Neural cell (in vitro differentiated cells): ENCODE measurements around the gene C19orf44.

Experiments
- CTCF ChIP-seq: fragments of 450-650 bp; IDR thresholded peaks from 2 replicates; pipeline ENCODE4 v1.5.1; 2014; ENCODE audit warnings: antibody characterized with exemption, mild to moderate bottlenecking, moderate library complexity; ENCODE audit not compliant: poor library complexity, severe bottlenecking
- EP300 ChIP-seq: fragments of 450-650 bp; conservative IDR thresholded peaks from 2 replicates; pipeline ENCODE4 v1.6.1; 2014; ENCODE audit warnings: antibody characterized with exemption, mild to moderate bottlenecking, moderate library complexity; ENCODE audit not compliant: poor library complexity, severe bottlenecking
- POLR2AphosphoS5 ChIP-seq: IDR thresholded peaks from 2 replicates; pipeline ENCODE4 v1.6.1; 2012

DNA sequence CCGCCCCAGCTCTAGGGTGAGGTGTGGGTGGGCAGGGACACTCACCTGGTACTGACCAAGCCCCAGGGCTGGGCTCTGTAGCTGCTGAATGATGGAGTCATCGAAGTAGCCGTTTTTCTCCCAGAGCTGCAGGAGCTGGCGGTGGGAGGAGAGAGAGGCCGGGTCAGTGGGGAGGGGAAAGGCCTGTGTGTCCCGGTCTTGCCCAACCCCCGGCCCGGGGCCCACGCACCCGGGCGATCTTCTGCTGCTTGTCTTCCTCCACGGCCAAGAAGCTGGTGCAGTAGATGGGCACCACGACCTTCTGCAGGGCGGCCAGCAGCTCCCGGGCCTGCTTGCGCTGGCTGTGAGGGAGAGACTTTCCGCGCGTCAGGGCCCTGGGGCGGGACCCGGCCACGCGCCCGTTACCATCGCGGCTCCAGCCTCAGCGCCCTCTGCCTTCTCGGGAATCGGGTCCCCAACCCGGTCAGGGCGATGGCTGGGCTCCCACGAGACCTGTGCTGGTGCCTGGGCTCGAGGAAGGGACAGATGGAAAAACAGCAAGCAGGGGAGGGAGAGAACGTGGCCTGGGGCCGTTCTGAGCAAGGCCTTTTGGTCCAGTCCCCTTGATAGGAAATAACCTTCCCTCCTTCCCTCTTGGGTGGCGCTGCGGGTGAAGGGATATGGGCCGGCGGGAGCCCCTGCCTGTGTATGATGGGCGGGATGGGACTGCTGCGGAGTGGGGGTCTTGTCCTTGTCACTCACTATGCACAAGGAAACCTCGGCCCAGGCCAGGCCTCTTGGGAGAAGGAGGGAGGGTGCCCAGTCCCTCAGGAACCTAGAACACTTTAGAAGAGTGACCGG is 34.6 kb downstream of the C19orf44 start:
- no peak for TF ChIP-seq CTCF
- no peak for TF ChIP-seq POLR2AphosphoS5
- TF ChIP-seq EP300: no peak
